ENCODE results near the gene ITGB2. TPM values are rescaled to one million over a fixed set of nuclear protein-coding genes. Genes with fewer than 3 reads are reported as not detected.

The ITGB2 gene
- polyA plus RNA-seq, 3 donors from 2014 or later, result 1,416 to 2,161 (median 1,452) TPM

- DNase-seq, result no peak
- Mint-ChIP-seq H3K27me3 (ENCODE audit: low read depth in 3 of 3) (peaks cover 0 to 16% (median 2%) of the 10 kb centered on the region in 3 donors), H3K9me3 (no peaks in the 10 kb centered on the region), H3K27ac (peak overlapping the region in 2 of 6 donors; percentile 19 to 86), H3K4me1 (peaks cover 28 to 42% of the 10 kb centered on the region in 2 donors), H3K4me3 (no peak overlapping the region), H3K36me3 (peaks cover 18 to 43% (median 22%) of the 10 kb centered on the region in 3 donors)
Measured at GRCh38 chr21:44903689-44904088, 17.0 kb downstream of the ITGB2 start.

GRCh38 chr21:44903050-44903685 is 17.5 kb downstream of the ITGB2 start:
- no peaks in the 10 kb centered on the region for H3K9me3 Mint-ChIP-seq
- H3K27me3 Mint-ChIP-seq (ENCODE audit: low read depth in 3 of 3), result peaks cover 0 to 16% (median 7%) of the 10 kb centered on the region in 3 donors
- no peak for DNase-seq
- no peak overlapping the region for H3K4me3 Mint-ChIP-seq
- peak overlapping the region in 4 of 6 donors; percentile 31 to 74 (median 49) for H3K27ac Mint-ChIP-seq
- H3K4me1 Mint-ChIP-seq, result peaks cover 27 to 43% of the 10 kb centered on the region in 2 donors
- H3K36me3 Mint-ChIP-seq, result peaks cover 21 to 44% (median 24%) of the 10 kb centered on the region in 3 donors

- H3K36me3 Mint-ChIP-seq, result peaks cover 21 to 45% (median 24%) of the 10 kb centered on the region in 3 donors
- peak overlapping the region; percentile 21 to 74 (median 40) for H3K27ac Mint-ChIP-seq
- peaks cover 27 to 43% of the 10 kb centered on the region in 2 donors for H3K4me1 Mint-ChIP-seq
- DNase-seq, result no peak
- H3K9me3 Mint-ChIP-seq, result no peaks in the 10 kb centered on the region
- no peak overlapping the region for H3K4me3 Mint-ChIP-seq
- peaks cover 0 to 16% (median 9%) of the 10 kb centered on the region in 3 donors for H3K27me3 Mint-ChIP-seq (ENCODE audit: low read depth in 3 of 3)
Measured at GRCh38 chr21:44902268-44903049, 18.2 kb downstream of the ITGB2 start.

- DNase-seq, result no peak
- Mint-ChIP-seq H3K27me3 (ENCODE audit: low read depth in 3 of 3) (peaks cover 0 to 16% (median 9%) of the 10 kb centered on the region in 3 donors), H3K4me3 (no peak overlapping the region), H3K36me3 (peaks cover 21 to 44% (median 23%) of the 10 kb centered on the region in 3 donors), H3K27ac (peak overlapping the region in 3 of 6 donors; percentile 10 to 34 (median 21)), H3K4me1 (peaks cover 25 to 41% of the 10 kb centered on the region in 2 donors), H3K9me3 (no peaks in the 10 kb centered on the region)
Measured at GRCh38 chr21:44901391-44902074, 19.2 kb downstream of the ITGB2 start.

GRCh38 chr21:44900559-44901251 is 20.0 kb downstream of the ITGB2 start:
- Mint-ChIP-seq H3K9me3 (no peaks in the 10 kb centered on the region), H3K27me3 (ENCODE audit: low read depth in 3 of 3) (peaks cover 0 to 16% (median 9%) of the 10 kb centered on the region in 3 donors), H3K36me3 (peaks cover 20 to 46% (median 21%) of the 10 kb centered on the region in 3 donors), H3K4me3 (no peak overlapping the region), H3K27ac (peak overlapping the region in 2 of 6 donors; percentile 50 to 61), H3K4me1 (peaks cover 21 to 37% of the 10 kb centered on the region in 2 donors)
- DNase-seq, result no peak

- H3K27me3 Mint-ChIP-seq (ENCODE audit: low read depth in 3 of 3), result peaks cover 0 to 16% (median 11%) of the 10 kb centered on the region in 3 donors
- H3K4me3 Mint-ChIP-seq, result no peak overlapping the region
- peaks cover 20 to 46% (median 21%) of the 10 kb centered on the region in 3 donors for H3K36me3 Mint-ChIP-seq
- H3K9me3 Mint-ChIP-seq, result no peaks in the 10 kb centered on the region
- no peak for DNase-seq
- peaks cover 21 to 37% of the 10 kb centered on the region in 2 donors for H3K4me1 Mint-ChIP-seq
- H3K27ac Mint-ChIP-seq, result peak overlapping the region in 1 of 6 donors; percentile 32
Measured at GRCh38 chr21:44899768-44900558, 20.7 kb downstream of the ITGB2 start.

GRCh38 chr21:44898851-44899767 is 21.6 kb downstream of the ITGB2 start:
- H3K4me1 Mint-ChIP-seq, result peaks cover 15 to 31% of the 10 kb centered on the region in 2 donors
- H3K4me3 Mint-ChIP-seq, result no peak overlapping the region
- no peak for DNase-seq
- H3K36me3 Mint-ChIP-seq, result peaks cover 13 to 39% (median 15%) of the 10 kb centered on the region in 3 donors
- H3K9me3 Mint-ChIP-seq, result no peaks in the 10 kb centered on the region
- H3K27ac Mint-ChIP-seq, result peak overlapping the region in 3 of 6 donors; percentile 11 to 32 (median 23)
- H3K27me3 Mint-ChIP-seq (ENCODE audit: low read depth in 3 of 3), result peaks cover 0 to 13% (median 11%) of the 10 kb centered on the region in 3 donors

GRCh38 chr21:44898011-44898488 is 22.6 kb downstream of the ITGB2 start:
- Mint-ChIP-seq H3K9me3 (no peaks in the 10 kb centered on the region), H3K4me1 (peaks cover 24 to 38% of the 10 kb centered on the region in 2 donors), H3K36me3 (peaks cover 17 to 40% (median 20%) of the 10 kb centered on the region in 3 donors), H3K27me3 (ENCODE audit: low read depth in 3 of 3) (peaks cover 7 to 14% (median 13%) of the 10 kb centered on the region in 3 donors), H3K4me3 (no peak overlapping the region), H3K27ac (peak overlapping the region in 4 of 6 donors; percentile 23 to 64 (median 59))
- DNase-seq, result no peak

GRCh38 chr21:44897326-44898010 is 23.2 kb downstream of the ITGB2 start:
- no peaks in the 10 kb centered on the region for H3K9me3 Mint-ChIP-seq
- H3K27ac Mint-ChIP-seq, result peak overlapping the region in 3 of 6 donors; percentile 23 to 64 (median 42)
- no peak overlapping the region for H3K4me3 Mint-ChIP-seq
- peaks cover 7 to 15% (median 10%) of the 10 kb centered on the region in 3 donors for H3K27me3 Mint-ChIP-seq (ENCODE audit: low read depth in 3 of 3)
- H3K36me3 Mint-ChIP-seq, result peaks cover 14 to 38% (median 15%) of the 10 kb centered on the region in 3 donors
- H3K4me1 Mint-ChIP-seq, result peaks cover 24 to 39% of the 10 kb centered on the region in 2 donors
- no peak for DNase-seq

- Mint-ChIP-seq H3K9me3 (no peaks in the 10 kb centered on the region), H3K4me3 (no peak overlapping the region), H3K4me1 (peaks cover 26 to 32% of the 10 kb centered on the region in 2 donors), H3K27ac (peak overlapping the region in 1 of 6 donors; percentile 42), H3K36me3 (peaks cover 9 to 31% (median 14%) of the 10 kb centered on the region in 3 donors), H3K27me3 (ENCODE audit: low read depth in 3 of 3) (peaks cover 7 to 19% (median 10%) of the 10 kb centered on the region in 3 donors)
- no peak for DNase-seq
Measured at GRCh38 chr21:44896561-44897286, 24.0 kb downstream of the ITGB2 start.

Measured in immature natural killer cell (primary cell).